SU-DHL-6 (cell line): Measurements from ENCODE around the gene GFOD1.

Experiments used
- H2AFZ ChIP-seq: fragments of 200-600 bp; sonication (generic); 2 replicates; pipeline ENCODE4 v1.6.1; 2014; ENCODE audit warnings: low read depth, mild to moderate bottlenecking, moderate library complexity, mixed read lengths, antibody characterized with exemption, low read length; ENCODE audit not compliant: severe bottlenecking
- H3F3A ChIP-seq: fragments of 200-600 bp; shearing (Covaris generic); 2 replicates; pipeline ENCODE4 v1.6.0; 2016; ENCODE audit warnings: antibody characterized with exemption, mild to moderate bottlenecking; ENCODE audit not compliant: insufficient read depth
- H3K27ac ChIP-seq: fragments of 200-600 bp; sonication (generic); 2 replicates; pipeline ENCODE4 v1.5.1; 2016; ENCODE audit warnings: low read depth, mild to moderate bottlenecking, low read length, moderate library complexity, mixed read lengths
- H3K27me3 ChIP-seq: fragments of 200-600 bp; sonication (generic), shearing (Covaris generic); 2 replicates; pipeline ENCODE4 v1.6.0; 2014; ENCODE audit warnings: mild to moderate bottlenecking, low read length
- H3K36me3 ChIP-seq: fragments of 200-600 bp; sonication (generic); 2 replicates; pipeline ENCODE4 v1.6.1; 2014; ENCODE audit warnings: mild to moderate bottlenecking, low read length, mixed read lengths
- H3K4me2 ChIP-seq: fragments of 300-600, 200-600 bp; shearing (Covaris generic), sonication (generic); 2 replicates; pipeline ENCODE4 v1.6.0; 2014; ENCODE audit warnings: low read length, low read depth, mild to moderate bottlenecking; ENCODE audit not compliant: poor library complexity, severe bottlenecking
- H3K4me3 ChIP-seq: fragments of 200-600 bp; sonication (generic); 2 replicates; pipeline ENCODE4 v1.5.1; 2014; ENCODE audit warnings: antibody characterized with exemption, low read length, mild to moderate bottlenecking, mixed read lengths; ENCODE audit not compliant: insufficient read depth, poor library complexity, severe bottlenecking
- H3K79me2 ChIP-seq: fragments of 200-600 bp; sonication (generic); 2 replicates; pipeline ENCODE4 v1.6.1; 2014; ENCODE audit warnings: mild to moderate bottlenecking, low read length, moderate library complexity; ENCODE audit not compliant: insufficient read depth
- H3K9ac ChIP-seq: fragments of 200-600 bp; sonication (generic); 2 replicates; pipeline ENCODE4 v1.7.0; 2014; ENCODE audit warnings: mild to moderate bottlenecking, low read length
- H3K9me2 ChIP-seq: fragments of 200-600 bp; sonication (generic); replicated peaks from 2 replicates; pipeline ENCODE4 v1.6.1; 2014; ENCODE audit warnings: low read length; ENCODE audit not compliant: insufficient read depth
- H3K9me3 ChIP-seq: fragments of 200-600 bp; sonication (generic); 2 replicates; pipeline ENCODE4 v1.6.1; 2014; ENCODE audit warnings: low read length, mixed read lengths; ENCODE audit not compliant: insufficient read depth
- H4K20me1 ChIP-seq: fragments of 200-600 bp; sonication (generic); 2 replicates; pipeline ENCODE4 v1.6.1; 2014; ENCODE audit warnings: low read depth, mild to moderate bottlenecking, antibody characterized with exemption, low read length, moderate library complexity, mixed read lengths
- EZH2phosphoT487 ChIP-seq: fragments of 200-600 bp; sonication (generic), shearing (Covaris generic); conservative IDR thresholded peaks from 2 replicates; pipeline ENCODE4 v1.6.1; 2018; ENCODE audit warnings: mild to moderate bottlenecking, antibody characterized with exemption, low read length, moderate library complexity, mixed read lengths
- TF ChIP-seq, protein P1 (sequence below): fragments of 200-600 bp; sonication (generic); IDR thresholded peaks from one replicate; pipeline ENCODE4 v1.5.1; 2017; ENCODE audit warnings: antibody characterized with exemption, mild to moderate bottlenecking, low read length, moderate library complexity; ENCODE audit not compliant: insufficient read depth, poor library complexity, severe bottlenecking

The GFOD1 gene

GRCh38 chr6:13375360-13375878, 112.0 kb downstream of the GFOD1 start:
- no peaks in the 10 kb centered on the region for H3K9me3 ChIP-seq
- no peaks in the 10 kb centered on the region for H4K20me1 ChIP-seq
- H2AFZ ChIP-seq = no peak overlapping the region
- TF ChIP-seq, protein P1, sequence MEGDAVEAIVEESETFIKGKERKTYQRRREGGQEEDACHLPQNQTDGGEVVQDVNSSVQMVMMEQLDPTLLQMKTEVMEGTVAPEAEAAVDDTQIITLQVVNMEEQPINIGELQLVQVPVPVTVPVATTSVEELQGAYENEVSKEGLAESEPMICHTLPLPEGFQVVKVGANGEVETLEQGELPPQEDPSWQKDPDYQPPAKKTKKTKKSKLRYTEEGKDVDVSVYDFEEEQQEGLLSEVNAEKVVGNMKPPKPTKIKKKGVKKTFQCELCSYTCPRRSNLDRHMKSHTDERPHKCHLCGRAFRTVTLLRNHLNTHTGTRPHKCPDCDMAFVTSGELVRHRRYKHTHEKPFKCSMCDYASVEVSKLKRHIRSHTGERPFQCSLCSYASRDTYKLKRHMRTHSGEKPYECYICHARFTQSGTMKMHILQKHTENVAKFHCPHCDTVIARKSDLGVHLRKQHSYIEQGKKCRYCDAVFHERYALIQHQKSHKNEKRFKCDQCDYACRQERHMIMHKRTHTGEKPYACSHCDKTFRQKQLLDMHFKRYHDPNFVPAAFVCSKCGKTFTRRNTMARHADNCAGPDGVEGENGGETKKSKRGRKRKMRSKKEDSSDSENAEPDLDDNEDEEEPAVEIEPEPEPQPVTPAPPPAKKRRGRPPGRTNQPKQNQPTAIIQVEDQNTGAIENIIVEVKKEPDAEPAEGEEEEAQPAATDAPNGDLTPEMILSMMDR = no peak
- TF ChIP-seq EZH2phosphoT487 = no peak
- no peak overlapping the region for H3K4me2 ChIP-seq
- no peaks in the 10 kb centered on the region for H3K36me3 ChIP-seq
- H3K79me2 ChIP-seq = no peaks in the 10 kb centered on the region
- no peaks in the 10 kb centered on the region for H3K27me3 ChIP-seq
- no peak overlapping the region for H3K27ac ChIP-seq
- no peaks in the 10 kb centered on the region for H3K9me2 ChIP-seq
- no peak overlapping the region for H3K4me3 ChIP-seq
- H3K9ac ChIP-seq = no peak overlapping the region
- H3F3A ChIP-seq = no peaks in the 10 kb centered on the region

DNA sequence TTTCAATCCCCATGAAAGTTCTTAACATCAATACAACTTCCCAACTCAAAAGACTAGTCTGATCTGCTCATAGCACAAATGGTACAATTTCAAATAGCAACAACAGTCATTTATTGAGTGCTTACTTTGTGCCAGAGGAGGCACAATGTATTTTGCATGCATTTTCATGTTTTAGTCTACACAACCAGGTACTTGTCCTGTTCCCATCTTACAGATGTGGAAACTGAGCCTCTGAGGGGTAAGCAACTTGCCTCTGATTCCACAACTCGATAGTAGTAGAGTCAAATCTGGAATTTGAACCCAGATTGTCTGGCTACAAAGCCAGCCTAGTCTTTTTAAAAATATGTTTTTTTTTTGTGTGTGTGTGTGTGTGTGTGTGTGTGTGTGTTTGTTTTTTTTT, 113.5 kb downstream of the GFOD1 start:
- Histone ChIP-seq H3K4me3 (no peak overlapping the region), H3K36me3 (no peaks in the 10 kb centered on the region), H3K27me3 (no peaks in the 10 kb centered on the region), H3K9me2 (no peaks in the 10 kb centered on the region), H3K79me2 (no peaks in the 10 kb centered on the region), H3K4me2 (no peak overlapping the region), H4K20me1 (no peaks in the 10 kb centered on the region), H3F3A (no peaks in the 10 kb centered on the region), H2AFZ (no peak overlapping the region), H3K9ac (no peak overlapping the region), H3K9me3 (no peaks in the 10 kb centered on the region), H3K27ac (no peak overlapping the region)
- TF ChIP-seq, protein P1 = no peak
- TF ChIP-seq EZH2phosphoT487 = no peak

DNA sequence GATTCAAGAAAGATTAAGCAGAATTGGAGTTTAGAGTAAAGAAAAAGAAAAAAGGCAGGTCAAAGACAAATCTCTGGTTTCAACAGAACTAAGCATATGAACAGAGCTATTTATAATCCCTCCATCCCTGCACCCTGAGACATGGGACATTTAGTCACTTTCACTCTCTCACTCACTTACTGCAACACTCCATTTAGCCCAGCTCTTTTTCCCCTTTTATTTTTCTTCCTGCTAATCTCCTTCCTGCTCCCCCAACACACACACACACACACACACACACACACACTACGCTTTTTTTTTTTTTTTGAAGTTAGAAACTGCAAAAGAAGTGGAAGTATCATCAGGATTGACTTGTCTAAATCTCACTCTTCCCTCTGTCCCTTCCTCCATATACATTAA, 113.9 kb downstream of the GFOD1 start:
- Histone ChIP-seq H3F3A (no peaks in the 10 kb centered on the region), H3K36me3 (no peaks in the 10 kb centered on the region), H3K9me3 (no peaks in the 10 kb centered on the region), H3K4me2 (no peak overlapping the region), H4K20me1 (no peaks in the 10 kb centered on the region), H3K9ac (no peak overlapping the region), H3K27me3 (no peaks in the 10 kb centered on the region), H3K79me2 (no peaks in the 10 kb centered on the region), H3K27ac (no peak overlapping the region), H3K4me3 (no peak overlapping the region), H3K9me2 (no peaks in the 10 kb centered on the region), H2AFZ (no peak overlapping the region)
- TF ChIP-seq EZH2phosphoT487 = no peak
- TF ChIP-seq, protein P1 = no peak
